Glutamatergic neuron (in vitro differentiated cells): ENCODE data around the gene ZNF566. TPM values are rescaled to one million over a fixed set of nuclear protein-coding genes. Genes with fewer than 3 reads are reported as not detected.
A peak's percentile ranks its signal among the peaks of the same experiment; 100 is the strongest.
"Not testable (repeated sequence)": the region's sequence is repeated elsewhere in the genome, so short reads cannot be mapped to it uniquely, and the experiment has no call there.

Experiments
- DNase-seq: peaks from one replicate; pipeline ENCODE4 v3.0.0; 2022
- H3K27ac Mint-ChIP-seq: one replicate; pipeline ENCODE4 v1.8.0; 2020; ENCODE audit warnings: mild to moderate bottlenecking, mixed read lengths, inconsistent platforms; ENCODE audit not compliant: unreplicated experiment
- H3K27me3 Mint-ChIP-seq: one replicate; pipeline ENCODE4 v1.8.0; 2020; ENCODE audit warnings: mild to moderate bottlenecking, moderate library complexity, mixed read lengths, inconsistent platforms; ENCODE audit not compliant: unreplicated experiment
- H3K36me3 Mint-ChIP-seq: one replicate; pipeline ENCODE4 v1.8.0; 2020; ENCODE audit warnings: mild to moderate bottlenecking, mixed read lengths, inconsistent platforms; ENCODE audit not compliant: unreplicated experiment
- H3K4me1 Mint-ChIP-seq: one replicate; pipeline ENCODE4 v1.8.0; 2020; ENCODE audit warnings: mild to moderate bottlenecking, low read depth, mixed read lengths, inconsistent platforms; ENCODE audit not compliant: unreplicated experiment
- H3K4me3 Mint-ChIP-seq: one replicate; pipeline ENCODE4 v1.8.0; 2020; ENCODE audit warnings: mild to moderate bottlenecking, mixed read lengths, inconsistent platforms; ENCODE audit not compliant: unreplicated experiment
- H3K9me3 Mint-ChIP-seq: one replicate; pipeline ENCODE4 v1.8.0; 2020; ENCODE audit warnings: mild to moderate bottlenecking, moderate library complexity, mixed read lengths, inconsistent platforms; ENCODE audit not compliant: unreplicated experiment
- CTCF ChIP-seq: fragments of 200-600 bp; sonication (generic); IDR thresholded peaks from one replicate; pipeline ENCODE4 v1.5.0; 2021; ENCODE audit not compliant: partially characterized antibody, unreplicated experiment
- total RNA-seq: library from RNA; stranded (reverse); fragmentation: NEBNext Ultra II Directional; extraction: Animal tissue kit (Norgen Biotek cat#: 25700); gene quantifications from one replicate; pipeline ENCODE4 v1.2.1, GENCODE V29; 2021; ENCODE audit not compliant: unreplicated experiment

The ZNF566 gene
- total RNA-seq, 1 donor from 2014 or later: 15.7 TPM

- no peaks in the 10 kb centered on the region for H3K4me1 Mint-ChIP-seq
- H3K27ac Mint-ChIP-seq: no peak overlapping the region
- H3K4me3 Mint-ChIP-seq: no peak overlapping the region
- DNase-seq: no peak
- peaks cover 10% of the 10 kb centered on the region for H3K9me3 Mint-ChIP-seq
- H3K27me3 Mint-ChIP-seq: peaks cover 2% of the 10 kb centered on the region
- no peak for TF ChIP-seq CTCF
- peaks cover 18% of the 10 kb centered on the region for H3K36me3 Mint-ChIP-seq
Observed at GRCh38 chr19:36501973-36502372, 12.6 kb upstream of the ZNF566 start.

- no peak overlapping the region for H3K27ac Mint-ChIP-seq
- H3K4me1 Mint-ChIP-seq: no peaks in the 10 kb centered on the region
- H3K4me3 Mint-ChIP-seq: no peak overlapping the region
- H3K36me3 Mint-ChIP-seq: peaks cover 21% of the 10 kb centered on the region
- H3K9me3 Mint-ChIP-seq: peaks cover 7% of the 10 kb centered on the region
- no peak for DNase-seq
- H3K27me3 Mint-ChIP-seq: peaks cover 1% of the 10 kb centered on the region
- no peak for TF ChIP-seq CTCF
Observed at GRCh38 chr19:36497001-36497400, 7.6 kb upstream of the ZNF566 start.

- DNase-seq: peak; percentile 58
- H3K9me3 Mint-ChIP-seq: peaks cover 29% of the 10 kb centered on the region
- peak; percentile 29 for TF ChIP-seq CTCF
Observed at GRCh38 chr19:36492689-36493453, 3.5 kb upstream of the ZNF566 start.

GRCh38 chr19:36490846-36491245 is 1.5 kb upstream of the ZNF566 start:
- H3K27ac Mint-ChIP-seq, H3K4me1 Mint-ChIP-seq, H3K4me3 Mint-ChIP-seq, DNase-seq: not testable (repeated sequence)
- peaks cover 15% of the 10 kb centered on the region for H3K27me3 Mint-ChIP-seq
- H3K36me3 Mint-ChIP-seq: peaks cover 14% of the 10 kb centered on the region
- H3K9me3 Mint-ChIP-seq: peaks cover 28% of the 10 kb centered on the region

More at GRCh38 chr19:36492689-36493453, 3.5 kb upstream of the ZNF566 start:
- not testable (repeated sequence) for H3K4me3 Mint-ChIP-seq, H3K27ac Mint-ChIP-seq, H3K4me1 Mint-ChIP-seq
- Mint-ChIP-seq H3K36me3 (peaks cover 18% of the 10 kb centered on the region), H3K27me3 (peaks cover 15% of the 10 kb centered on the region)

- Mint-ChIP-seq H3K4me3 (peak overlapping the region; percentile 98), H3K27ac (peak overlapping the region; percentile 100), H3K4me1 (peaks cover 2% of the 10 kb centered on the region), H3K9me3 (peaks cover 28% of the 10 kb centered on the region), H3K36me3 (peaks cover 15% of the 10 kb centered on the region), H3K27me3 (peaks cover 15% of the 10 kb centered on the region)
- peak; percentile 81 for DNase-seq
- TF ChIP-seq CTCF: no peak
Observed at GRCh38 chr19:36489920-36490415, 607 bp upstream of the ZNF566 start.
